ENCODE data around the gene TGM6.

Gene TGM6

DNA sequence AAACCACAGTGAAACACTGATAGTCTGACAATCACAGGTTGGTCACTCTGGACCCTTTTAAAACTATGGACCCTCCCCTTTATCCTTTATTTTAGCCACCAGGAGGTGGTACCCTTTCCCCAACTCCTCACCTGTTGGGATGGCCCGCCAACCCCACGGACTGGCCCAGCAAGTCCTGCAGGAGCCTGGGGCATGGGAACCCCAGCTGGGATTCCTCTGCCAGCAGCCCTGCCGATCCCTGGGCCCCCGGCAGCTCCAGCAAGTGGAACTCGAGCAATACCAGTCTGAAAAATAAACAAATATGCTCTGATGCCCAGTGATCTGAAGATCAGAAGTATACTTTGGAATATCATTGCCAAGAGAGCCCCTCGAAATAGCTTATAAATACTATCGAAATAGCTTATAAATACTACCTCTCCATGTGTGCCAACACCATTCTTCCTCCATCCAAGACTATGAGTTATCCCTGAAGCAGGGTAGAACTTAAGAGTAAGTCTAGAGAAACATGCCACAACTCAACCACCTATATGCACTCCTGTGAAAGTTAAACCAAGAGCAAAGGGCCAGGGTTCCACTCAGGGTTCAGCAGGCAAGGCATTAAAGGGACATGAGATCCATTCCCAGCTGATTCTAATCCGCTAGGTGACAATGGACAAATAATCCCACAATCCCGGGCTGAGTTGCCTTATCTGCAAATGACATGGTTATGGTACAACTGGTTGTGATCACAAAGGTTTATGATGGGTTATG is 83.1 kb downstream of the TGM6 start:
- no peak for DNase-seq (ENCODE audit: low read depth)
- H3K4me3 ChIP-seq (ENCODE audit: control insufficient read depth, low read depth, low read length), result no peak overlapping the region
- TF ChIP-seq CTCF (conservative IDR thresholded peaks at IDR 0.05; ENCODE audit: control insufficient read depth, insufficient read depth, low read depth, low read length), result no peak

DNA sequence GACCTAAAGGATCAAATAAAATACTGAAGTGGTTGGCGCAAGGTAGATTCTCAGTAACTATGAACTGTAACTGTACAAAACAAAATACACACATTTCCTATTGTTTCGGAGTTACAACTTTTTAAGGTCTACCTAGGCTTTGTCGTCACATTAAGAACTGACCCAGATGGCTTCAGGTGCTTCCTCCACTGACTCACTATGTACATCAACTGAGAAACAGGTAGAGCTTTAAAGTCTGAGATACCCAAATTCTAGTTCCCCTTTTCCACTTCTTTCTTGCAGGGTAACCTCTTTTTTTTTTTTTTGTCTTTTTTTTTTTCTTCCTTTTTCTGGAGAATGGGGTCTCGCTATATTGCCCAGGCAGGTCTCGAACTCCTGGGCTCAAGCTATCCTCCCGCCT is 84.4 kb downstream of the TGM6 start:
- DNase-seq (ENCODE audit: low read depth), result no peak
- TF ChIP-seq CTCF (conservative IDR thresholded peaks at IDR 0.05; ENCODE audit: control insufficient read depth, insufficient read depth, low read depth, low read length), result no peak
- H3K4me3 ChIP-seq (ENCODE audit: control insufficient read depth, low read depth, low read length), result no peak overlapping the region

DNA sequence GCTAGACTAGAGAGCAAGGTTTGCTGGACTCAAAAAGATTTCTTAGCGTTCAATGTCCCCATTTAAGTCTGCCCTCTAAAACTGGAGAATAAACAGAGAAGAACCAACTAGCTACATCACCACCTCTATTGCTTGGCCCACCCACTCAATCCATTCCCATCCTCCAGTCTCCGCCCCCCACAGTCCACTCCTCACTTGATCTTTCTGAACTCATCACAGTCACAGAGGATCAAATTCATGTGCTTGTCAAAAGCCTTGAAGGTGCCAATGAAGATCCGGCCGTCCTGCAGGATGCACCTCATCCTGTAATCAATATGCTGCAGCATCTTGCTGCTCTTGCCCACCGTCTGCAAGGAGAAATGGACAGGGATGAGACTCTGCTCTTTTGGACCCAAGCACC is 86.7 kb downstream of the TGM6 start:
- DNase-seq (ENCODE audit: low read depth), result no peak
- H3K4me3 ChIP-seq (ENCODE audit: control insufficient read depth, low read depth, low read length), result no peak overlapping the region
- no peak for TF ChIP-seq CTCF (conservative IDR thresholded peaks at IDR 0.05; ENCODE audit: control insufficient read depth, insufficient read depth, low read depth, low read length)

- peak; percentile 23 for DNase-seq (ENCODE audit: low read depth)
- H3K4me3 ChIP-seq (ENCODE audit: control insufficient read depth, low read depth, low read length), result peak overlapping the region; percentile 75
- no peak for TF ChIP-seq CTCF (conservative IDR thresholded peaks at IDR 0.05; ENCODE audit: control insufficient read depth, insufficient read depth, low read depth, low read length)
These were observed 88.1 kb downstream of the TGM6 start for GRCh38 chr20:2468581-2469407.

DNA sequence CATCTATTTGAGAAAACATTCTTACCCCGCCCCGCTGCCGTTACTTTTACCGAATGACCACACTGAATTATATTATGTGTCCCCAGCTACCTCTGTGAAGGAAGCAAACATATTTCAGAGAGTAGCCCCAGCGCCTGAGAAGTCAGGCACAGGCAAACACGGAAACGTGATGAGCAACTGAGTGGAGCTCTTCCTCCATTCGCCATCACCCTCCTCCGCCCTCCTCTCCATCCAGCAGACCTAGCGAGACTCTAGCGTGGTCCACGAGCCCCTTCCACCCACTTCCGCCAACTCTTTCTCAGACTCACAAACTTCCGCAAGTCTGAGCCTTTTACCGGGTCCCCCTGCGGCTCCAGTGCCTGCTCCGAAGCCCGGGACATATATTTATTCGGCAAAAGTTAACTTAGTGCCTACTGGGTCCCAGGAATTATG is 89.3 kb downstream of the TGM6 start:
- peak; percentile 62 for DNase-seq (ENCODE audit: low read depth)
- no peak for TF ChIP-seq CTCF (conservative IDR thresholded peaks at IDR 0.05; ENCODE audit: control insufficient read depth, insufficient read depth, low read depth, low read length)
- H3K4me3 ChIP-seq (ENCODE audit: control insufficient read depth, low read depth, low read length), result peak overlapping the region; percentile 75

- H3K4me3 ChIP-seq (ENCODE audit: control insufficient read depth, low read depth, low read length), result peak within 1 kb of the TSS; percentile 75
- TF ChIP-seq CTCF (conservative IDR thresholded peaks at IDR 0.05; ENCODE audit: control insufficient read depth, insufficient read depth, low read depth, low read length), result no peak
- DNase-seq (ENCODE audit: low read depth), result peak; percentile 99
These were observed 89.9 kb downstream of the TGM6 start, which contains the start of gene SNRPB for GRCh38 chr20:2470423-2471193. Gene SNRPB, minus strand, starts transcription at chr20:2470789. Its CDS starts 99 bp downstream, at chr20:2470690.

Data from fibroblast of mammary gland (primary cell).